IPS-18c (cell line): ENCODE measurements around the gene SPINK5.

Experiments used
- H3K4me3 ChIP-seq: 2 replicates; pipeline ENCODE4 v1.7.0; 2013; ENCODE audit warnings: low read depth, mild to moderate bottlenecking, low read length, moderate library complexity; ENCODE audit not compliant: insufficient read depth
- H3K9me3 ChIP-seq: one replicate; pipeline ENCODE4 v1.6.1; 2013; ENCODE audit warnings: mild to moderate bottlenecking, low read length, moderate library complexity; ENCODE audit not compliant: control insufficient read depth, insufficient read depth

The SPINK5 gene

DNA sequence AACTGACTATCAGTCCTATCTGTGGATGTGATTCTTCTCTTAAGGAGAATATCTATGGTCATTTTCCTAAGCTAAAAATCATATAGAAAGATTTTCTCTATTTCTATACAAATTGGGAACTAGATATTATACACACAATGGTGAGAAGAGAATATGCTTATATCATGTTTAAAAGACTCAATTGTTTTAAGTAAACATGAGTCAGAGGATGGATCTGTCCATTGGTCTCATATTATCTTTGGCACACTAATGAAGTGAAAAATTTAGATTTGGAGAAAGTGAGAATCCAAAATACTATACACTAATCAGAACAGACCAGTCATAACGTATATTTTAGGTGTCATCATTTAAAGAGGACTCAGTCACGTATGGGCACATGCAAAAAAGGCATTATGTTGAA lies 88.1 kb downstream of the SPINK5 start:
- peaks cover 2% of the 10 kb centered on the region for H3K9me3 ChIP-seq
- H3K4me3 ChIP-seq = no peak overlapping the region

DNA sequence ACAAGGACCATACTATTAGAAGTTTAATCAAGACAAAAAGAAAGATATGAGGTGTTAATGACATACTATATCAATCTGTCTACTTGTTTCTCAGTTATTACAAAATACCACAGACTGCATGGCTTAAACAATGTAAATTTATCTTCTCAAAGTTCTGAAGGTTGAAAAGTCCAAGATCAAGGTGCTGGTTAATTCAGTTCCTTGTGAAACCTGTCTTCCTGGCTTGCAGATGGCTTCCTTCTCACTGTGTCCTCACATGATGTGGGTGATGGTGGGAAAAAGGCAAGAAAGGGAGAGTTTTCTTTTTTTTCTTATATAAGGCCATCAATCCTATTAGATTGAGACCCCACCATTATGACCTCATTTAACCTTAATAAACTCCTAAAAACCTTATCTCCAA lies 89.0 kb downstream of the SPINK5 start:
- Histone ChIP-seq H3K4me3 (no peak overlapping the region), H3K9me3 (peaks cover 2% of the 10 kb centered on the region)

DNA sequence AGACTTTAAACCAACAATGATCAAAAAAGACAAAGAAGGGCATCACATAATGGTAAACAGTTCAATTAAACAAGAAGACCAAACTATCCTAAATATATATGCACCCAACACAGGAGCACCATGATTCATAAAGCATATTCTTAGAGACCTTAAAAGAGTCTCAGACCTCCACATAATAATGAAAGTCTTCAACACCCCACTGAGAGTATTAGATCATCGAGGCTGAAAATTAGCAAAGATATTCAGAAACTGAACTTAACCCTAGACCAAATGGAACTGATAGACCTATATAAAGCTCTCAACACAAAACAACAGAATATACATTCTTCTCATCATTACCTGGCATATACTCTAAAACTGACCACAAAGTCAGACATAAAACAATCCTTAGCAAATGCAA lies 92.8 kb downstream of the SPINK5 start:
- peaks cover 2% of the 10 kb centered on the region for H3K9me3 ChIP-seq
- H3K4me3 ChIP-seq = no peak overlapping the region

DNA sequence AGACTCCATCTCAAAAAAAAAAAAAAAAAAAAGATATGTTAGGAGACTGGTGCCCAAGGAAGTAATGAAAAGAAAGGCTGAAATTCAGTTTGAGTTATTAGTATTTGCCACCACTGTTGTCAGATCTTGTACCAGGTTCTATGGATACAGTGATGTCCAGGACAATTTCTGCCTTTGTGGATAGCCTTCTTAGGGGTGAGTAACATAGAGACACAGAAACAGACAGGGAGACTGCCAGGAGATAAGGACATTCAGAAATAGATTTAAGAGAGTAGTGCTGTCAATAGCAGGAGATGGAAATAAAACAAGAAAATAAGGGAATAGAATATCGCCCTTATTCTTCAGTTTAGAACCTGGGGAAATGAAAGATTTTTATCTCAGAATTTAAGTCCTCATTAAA lies 98.3 kb downstream of the SPINK5 start:
- Histone ChIP-seq H3K4me3 (no peak overlapping the region), H3K9me3 (no peaks in the 10 kb centered on the region)

DNA sequence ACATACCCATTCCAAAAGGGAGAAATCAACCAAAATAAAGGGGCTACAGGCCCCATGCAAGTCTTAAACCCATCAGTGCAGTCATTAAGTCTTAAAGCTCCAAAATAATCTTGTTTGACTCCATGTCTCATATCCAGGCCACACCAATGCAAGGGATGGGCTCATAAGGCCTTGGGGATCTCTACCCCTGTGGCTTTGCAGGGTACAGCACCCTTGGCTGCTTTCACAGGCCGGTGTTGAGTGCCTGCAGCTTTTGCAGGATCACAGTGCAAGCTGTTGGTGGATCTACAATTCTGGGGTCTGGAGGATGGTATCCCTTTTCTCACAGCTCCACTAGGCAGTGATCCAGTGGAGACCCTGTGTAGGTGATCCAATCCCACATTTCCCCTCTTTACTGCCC lies 99.6 kb downstream of the SPINK5 start:
- Histone ChIP-seq H3K4me3 (no peak overlapping the region), H3K9me3 (no peaks in the 10 kb centered on the region)

DNA sequence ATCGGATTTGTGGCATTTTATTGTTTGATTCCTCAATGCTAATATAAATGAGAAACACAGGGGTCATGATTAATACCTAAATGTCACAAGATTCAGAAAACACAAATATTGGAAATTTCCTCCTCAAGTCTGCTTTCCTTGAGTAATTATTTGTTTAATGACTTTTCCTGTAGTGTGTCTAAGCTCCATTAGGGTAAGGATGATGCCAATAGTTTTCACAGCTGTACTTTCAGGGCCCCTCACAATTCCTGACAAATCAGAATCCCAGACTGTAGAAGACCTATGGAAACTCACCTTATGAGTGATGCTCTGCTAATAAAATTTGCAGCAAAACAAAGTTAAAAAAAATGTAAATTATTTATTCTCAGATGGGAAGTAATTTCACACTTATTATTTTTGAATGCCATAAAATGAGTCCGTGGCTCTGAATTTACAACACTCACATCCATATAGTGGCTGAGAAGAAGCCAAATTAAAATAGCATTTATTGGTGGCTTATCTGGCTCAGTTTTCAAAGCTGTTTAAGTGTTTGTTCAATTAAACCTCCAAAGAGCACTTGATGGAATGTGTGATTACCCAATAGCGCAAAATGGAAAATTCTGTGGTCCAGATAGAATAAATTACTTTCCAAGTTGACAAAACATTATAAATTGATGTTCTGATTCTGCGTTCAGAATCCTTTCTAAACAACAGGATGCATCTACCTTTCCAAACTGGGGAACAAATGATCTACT lies 102.9 kb downstream of the SPINK5 start:
- Histone ChIP-seq H3K9me3 (no peaks in the 10 kb centered on the region), H3K4me3 (no peak overlapping the region)

DNA sequence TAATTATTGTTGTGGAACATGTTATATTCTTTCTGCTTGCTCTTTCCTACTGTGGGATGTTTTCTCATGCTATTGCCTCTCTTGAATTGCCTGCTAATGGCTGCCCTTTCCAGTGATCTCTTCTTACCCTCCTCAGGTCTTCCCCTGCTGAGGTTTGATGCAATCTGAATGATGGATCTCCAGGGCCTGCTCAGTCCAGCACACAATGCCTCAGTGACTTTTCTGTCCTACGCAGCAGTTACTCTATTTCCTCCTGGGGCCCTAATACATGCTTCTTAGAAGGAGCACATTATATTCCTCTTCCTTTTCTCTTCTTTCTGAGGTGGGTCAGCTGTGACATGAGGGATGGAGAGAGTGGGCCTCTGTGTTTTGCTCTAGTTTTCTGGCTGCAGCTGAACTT lies 104.5 kb downstream of the SPINK5 start, which contains the start of gene SPINK14:
Gene SPINK14, plus strand, starts transcription at position 301 of the 400 bp plus-strand sequence. CDS start 1,187 bp downstream, outside the sequence.
- Histone ChIP-seq H3K9me3 (no peaks in the 10 kb centered on the region), H3K4me3 (no peak within 1 kb of the TSS)

DNA sequence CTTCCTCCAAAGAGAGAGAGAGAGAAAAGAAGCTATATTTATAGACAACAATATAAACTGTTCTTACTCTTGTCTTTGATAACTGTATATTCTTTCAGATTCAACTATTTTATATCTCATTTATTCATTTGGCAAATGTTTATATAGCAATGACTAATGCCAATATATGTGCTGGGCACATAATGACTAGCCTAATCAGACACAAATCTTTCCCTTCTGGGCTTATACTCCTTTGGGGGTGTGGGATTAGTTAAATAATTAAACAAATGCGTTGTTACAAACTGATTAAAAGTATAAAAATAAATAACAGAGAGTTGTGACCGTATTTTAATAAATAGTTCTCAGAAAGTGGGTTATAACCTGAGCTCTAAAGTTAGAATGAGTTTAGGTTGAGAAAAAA lies 108.6 kb downstream of the SPINK5 start:
- Histone ChIP-seq H3K4me3 (no peak overlapping the region), H3K9me3 (no peaks in the 10 kb centered on the region)

DNA sequence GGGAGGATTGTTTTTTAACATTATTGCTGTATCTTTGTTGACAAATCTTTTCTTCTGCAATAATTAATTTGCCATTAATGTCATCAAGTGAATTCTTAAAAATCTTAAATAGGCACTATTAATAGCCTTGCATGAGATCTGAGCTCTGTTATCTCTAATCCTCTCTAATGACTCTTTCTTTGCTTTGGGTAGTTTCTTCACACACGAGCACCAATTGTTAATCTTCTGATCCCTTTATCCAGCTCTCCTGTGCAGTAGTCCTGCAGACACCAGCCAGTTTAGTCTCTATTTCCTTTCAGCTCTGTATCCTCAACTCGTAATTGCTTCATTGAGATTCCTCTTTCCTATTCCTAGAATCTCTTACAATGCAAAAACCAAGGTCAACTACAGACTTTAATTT lies 112.7 kb downstream of the SPINK5 start:
- Histone ChIP-seq H3K4me3 (no peak overlapping the region), H3K9me3 (no peaks in the 10 kb centered on the region)

DNA sequence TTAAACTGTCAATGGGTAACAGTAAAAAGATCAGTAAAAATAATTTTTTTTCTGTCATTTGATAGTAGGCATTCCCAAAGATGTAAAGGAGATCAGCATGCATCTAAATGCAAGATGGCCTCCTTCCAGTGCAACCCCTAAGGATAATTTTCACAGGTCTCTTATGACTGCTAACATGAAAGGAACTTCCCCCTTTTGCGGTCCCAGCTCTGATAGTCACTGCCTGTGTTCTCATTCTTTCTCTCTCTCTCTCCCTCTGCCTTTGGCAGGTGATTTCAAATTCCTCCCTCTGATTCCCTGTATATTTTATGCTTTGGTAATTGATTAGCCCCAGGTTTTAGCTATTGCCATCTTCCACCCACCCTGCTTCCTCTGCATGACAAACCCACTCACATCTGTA lies 113.4 kb downstream of the SPINK5 start:
- no peaks in the 10 kb centered on the region for H3K9me3 ChIP-seq
- H3K4me3 ChIP-seq = no peak overlapping the region

DNA sequence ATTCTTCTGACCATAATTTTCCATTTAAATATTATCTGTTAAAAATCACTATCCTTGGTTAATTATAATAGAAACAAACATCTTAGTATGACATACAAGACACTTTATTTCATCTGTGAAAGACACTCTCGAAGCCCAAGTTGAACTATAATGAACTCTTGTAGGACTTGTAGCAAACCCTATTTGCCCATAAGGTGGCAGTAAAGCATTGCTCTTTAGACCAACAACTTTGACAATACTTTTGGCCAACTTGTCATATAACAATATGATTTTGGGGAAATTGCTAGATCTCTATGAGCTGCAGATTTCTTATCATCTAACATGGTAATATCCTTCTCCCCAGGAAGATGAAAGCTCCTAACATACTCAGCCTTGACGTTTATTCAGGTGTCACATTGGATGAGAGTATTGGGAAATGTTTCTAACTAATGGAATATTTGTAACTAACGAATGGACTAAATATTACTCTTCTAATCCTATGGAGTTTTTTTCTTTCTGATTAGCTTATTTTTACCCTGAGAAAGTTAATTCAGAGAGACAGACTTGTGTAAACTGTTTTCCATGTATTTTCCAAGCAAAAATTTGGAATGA lies 115.5 kb downstream of the SPINK5 start:
- H3K9me3 ChIP-seq = no peaks in the 10 kb centered on the region
- no peak overlapping the region for H3K4me3 ChIP-seq

DNA sequence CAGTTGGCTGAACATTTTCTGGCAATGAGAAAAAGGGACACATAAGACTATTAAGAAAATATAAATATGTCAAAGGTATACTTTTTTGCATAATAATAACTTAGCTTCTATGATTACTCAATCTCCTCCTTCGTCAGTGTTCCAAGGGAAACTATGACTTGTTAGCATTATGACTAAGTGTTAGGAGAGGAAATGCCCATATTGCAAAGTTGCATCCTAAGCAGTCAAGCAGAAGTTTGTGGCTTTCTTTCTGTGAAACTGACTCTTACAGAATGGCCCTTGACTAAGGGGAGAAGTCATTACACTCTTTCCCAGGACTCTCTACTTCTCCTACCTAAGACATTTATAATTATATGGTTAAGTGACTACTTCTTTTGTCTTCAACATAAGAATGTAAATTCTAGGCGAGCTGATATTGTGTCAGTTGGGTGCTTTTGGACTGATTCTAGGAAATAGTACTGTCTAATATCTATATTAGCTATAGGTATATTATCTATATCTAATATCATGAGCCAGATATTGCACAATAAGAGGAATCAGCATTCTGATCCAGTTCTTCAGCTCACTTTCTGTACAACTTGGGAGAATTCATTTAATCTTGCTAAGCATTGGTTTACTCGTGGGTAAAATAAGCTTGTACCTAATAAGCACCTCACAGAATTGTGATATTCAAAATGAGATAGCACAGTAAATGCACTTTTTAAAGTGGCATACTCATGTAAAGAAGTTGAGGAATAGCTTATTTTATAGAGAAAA lies 122.6 kb downstream of the SPINK5 start:
- Histone ChIP-seq H3K4me3 (no peak overlapping the region), H3K9me3 (no peaks in the 10 kb centered on the region)
